Pericardium fibroblast (primary cell): ENCODE results near the gene TGFB1I1. TPM values are rescaled to one million over a fixed set of nuclear protein-coding genes. Genes with fewer than 3 reads are reported as not detected.

Source experiments
- total RNA-seq: library from RNA; depleted of rRNA; stranded (reverse); fragments of >200 nt; gene quantifications from 2 replicates; pipeline ENCODE4 v1.2.3, GENCODE V29; 2015

TGFB1I1 gene
- total RNA-seq = 62.1 and 124 TPM in 2 replicates

DNA sequence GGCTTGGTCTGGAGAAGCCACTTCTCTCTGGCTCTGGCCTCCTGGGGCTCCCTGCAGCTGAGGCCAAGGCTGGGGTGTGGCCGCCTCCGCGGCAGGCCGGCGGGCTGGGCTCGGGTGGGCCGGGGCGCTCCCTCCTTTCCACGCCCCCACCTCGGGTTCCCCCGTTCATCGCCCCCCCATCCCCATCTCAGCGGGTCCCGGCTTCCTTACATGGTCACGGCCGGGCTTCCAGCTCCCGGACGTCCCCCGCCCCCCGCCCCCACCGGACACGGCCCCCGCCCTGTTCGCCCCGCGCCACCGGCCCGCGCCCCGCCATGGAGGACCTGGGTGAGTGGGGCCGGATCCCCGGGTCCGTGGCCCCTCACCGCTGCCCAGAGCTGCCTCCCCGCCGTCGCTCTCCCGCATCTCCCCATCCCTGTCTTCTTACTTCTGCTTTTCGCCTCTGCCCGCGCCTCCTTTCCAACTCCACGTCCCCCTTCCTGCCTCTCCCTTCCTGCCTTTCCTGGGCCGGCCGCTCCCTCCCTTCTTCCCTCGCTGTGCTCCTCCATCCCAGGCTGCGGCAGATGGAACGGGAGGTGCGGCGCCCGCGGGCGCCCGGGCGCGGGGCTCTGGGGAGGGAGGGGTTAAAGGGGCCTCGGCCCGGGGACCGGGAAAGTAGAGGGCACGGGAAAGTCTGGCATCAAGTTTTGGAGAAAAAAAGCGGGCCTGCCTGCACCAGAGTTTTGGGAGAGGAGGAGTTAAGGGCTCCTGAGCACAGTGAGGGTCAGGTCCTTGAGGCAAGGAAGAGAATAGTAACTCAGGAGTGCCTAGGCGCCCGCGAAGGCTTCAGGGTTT, at the start of gene TGFB1I1:
TGFB1I1 (plus strand) TSS at position 278 of the 834 bp plus-strand sequence; CDS start at position 315, 37 bp downstream.

DNA sequence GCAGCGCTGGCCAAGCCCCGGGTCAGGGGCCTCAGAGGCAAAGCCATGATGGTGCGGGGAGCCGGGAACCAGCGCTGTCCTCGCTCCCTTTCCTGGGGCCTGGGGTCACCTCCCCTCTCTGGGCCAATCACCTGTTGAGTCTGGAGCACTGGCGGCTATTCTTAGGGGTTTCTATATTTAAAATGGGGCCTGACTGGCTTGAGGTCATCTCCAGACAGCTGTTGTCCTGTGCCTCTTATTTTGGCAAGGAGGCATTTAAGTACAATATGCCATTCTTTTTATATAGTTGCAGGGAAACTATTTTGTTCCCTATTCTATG, 43.7 kb upstream of the TGFB1I1 start, which contains the start of gene COX6A2:
COX6A2 (minus strand) TSS at position 82 of the 319 bp plus-strand sequence; CDS start at position 47, 35 bp downstream.

DNA sequence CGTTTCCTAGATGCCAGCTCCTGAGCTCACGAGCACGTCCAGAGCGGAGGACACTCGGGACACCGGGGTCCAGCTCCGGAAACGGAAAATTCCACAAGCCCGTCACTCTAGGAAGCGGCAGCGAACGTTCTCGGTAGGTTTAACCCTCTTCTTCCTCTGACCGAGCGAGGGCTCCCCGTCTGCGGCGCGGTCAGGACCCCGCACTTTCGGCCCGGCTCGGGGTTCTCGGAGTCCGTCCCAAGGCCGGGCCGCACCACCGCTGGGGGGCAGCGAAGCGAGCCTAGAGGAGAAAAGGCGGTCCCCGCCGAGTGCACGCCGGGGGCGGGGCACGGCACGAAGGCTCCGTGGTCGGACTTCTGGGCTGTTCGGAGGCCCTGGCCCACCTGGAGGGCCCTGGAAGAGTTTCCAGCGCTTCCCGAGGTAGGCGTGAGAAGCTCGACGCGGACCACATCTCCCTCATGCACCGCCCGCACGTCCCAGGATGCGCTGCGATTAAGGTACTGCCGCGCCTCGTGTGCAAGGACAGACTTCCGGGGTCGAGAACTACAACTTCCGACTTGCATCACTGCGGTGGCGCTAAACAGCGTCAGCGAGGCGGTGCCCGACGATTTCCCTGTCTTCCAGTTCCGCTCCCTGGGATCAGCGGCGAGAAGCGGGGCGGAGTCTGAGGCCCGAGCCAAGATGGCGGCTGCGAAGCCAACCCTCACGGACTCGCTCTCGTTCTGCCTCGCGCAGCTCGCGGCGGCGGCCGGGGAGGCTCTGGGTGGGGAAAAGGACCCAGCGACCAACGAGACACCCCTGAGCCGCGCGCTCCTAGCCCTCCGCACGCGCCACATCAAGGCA, 12.9 kb upstream of the TGFB1I1 start, which contains the start of gene ARMC5:
ARMC5 (plus strand) TSS at position 658 of the 843 bp plus-strand sequence; CDS start at position 682, 24 bp downstream.

DNA sequence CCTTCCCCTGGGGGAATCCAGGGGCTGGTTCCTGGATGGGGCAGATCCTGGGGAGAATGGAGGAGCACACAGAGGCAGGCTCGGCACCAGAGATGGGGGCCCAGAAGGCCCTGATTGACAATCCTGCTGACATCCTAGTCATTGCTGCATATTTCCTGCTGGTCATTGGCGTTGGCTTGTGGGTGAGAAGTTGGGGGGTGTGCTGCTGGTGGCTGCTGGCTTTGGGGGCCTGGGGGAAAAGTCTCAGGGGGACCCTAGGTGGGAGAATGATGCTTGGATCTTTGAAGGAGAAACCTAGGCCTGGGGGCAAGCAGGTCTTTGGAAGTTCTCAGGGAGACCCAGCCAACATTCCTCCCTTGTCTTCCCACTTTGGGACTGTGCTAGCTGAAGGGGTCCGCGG, 11.1 kb downstream of the TGFB1I1 start, which contains the start of gene SLC5A2:
SLC5A2 (plus strand) TSS at position 43 of the 400 bp plus-strand sequence; CDS start at position 57, 14 bp downstream.

DNA sequence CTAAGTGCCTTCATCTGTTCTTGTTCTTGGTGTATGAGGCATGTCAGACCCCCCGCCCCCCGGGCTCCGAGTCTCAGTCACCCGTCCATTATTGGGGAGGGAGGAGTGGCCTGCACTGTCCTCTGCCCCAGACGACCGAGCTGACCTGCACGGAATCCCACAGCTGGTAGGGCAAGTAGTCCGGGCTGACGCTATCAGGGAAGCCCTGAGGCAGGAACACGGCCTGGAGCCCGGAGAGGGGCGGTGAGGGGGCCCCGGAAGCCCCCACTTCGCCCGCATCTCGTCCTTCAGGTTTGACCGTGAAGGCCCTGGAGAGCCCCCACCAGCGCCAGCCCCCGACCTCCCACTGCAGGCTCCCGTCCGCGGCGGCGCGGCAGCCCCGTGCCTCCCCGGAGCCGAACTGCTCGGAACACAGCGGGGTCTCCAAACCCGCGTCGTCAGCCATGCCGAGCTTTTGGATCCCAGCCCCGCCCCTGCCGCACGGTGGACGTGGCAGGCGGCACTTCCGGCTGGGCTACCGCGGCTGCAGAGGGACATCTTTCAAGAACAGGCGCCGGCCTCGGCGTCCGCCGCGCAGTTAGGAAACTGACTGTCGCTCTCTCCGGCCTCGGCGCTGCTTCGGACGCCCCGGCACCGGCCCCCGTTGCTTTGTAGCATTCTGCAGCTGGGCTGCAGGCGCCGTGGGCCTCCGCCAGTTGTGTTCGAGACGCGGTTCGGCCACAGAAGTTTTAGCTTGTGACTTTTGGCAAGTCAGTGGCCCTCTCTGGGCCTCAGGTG, 36.2 kb downstream of the TGFB1I1 start, which contains the start of gene RUSF1:
RUSF1 (minus strand) TSS at position 463 of the 777 bp plus-strand sequence; CDS start at position 445, 18 bp downstream.

Other genes starting within 250 kb of the TGFB1I1 start
- not detected in 2 replicates for gene ITGAM, start 212.2 kb upstream of the TGFB1I1 start, total RNA-seq
- gene ITGAX, start 117.0 kb upstream of the TGFB1I1 start, total RNA-seq = under 0.01 TPM in 1 of 2 replicates, not detected in the other
- not detected in 2 replicates for gene ITGAD, start 78.8 kb upstream of the TGFB1I1 start, total RNA-seq
- not detected in 2 replicates for gene COX6A2, start 43.8 kb upstream of the TGFB1I1 start, total RNA-seq
- 5.5 and 5.6 TPM in 2 replicates for gene ZNF843, start 29.4 kb upstream of the TGFB1I1 start, total RNA-seq
- 10.0 and 16.2 TPM in 2 replicates for gene ARMC5, start 12.7 kb upstream of the TGFB1I1 start, total RNA-seq
- gene SLC5A2, start 11.0 kb downstream of the TGFB1I1 start, total RNA-seq = not detected in 2 replicates
- gene RUSF1, start 36.2 kb downstream of the TGFB1I1 start, total RNA-seq = 54.5 and 57.6 TPM in 2 replicates
- gene AHSP, start 55.7 kb downstream of the TGFB1I1 start, total RNA-seq = not detected in 2 replicates